Liver (tissue), 3 donors: Measurements from ENCODE around the gene KRTAP12-1.

Experiments
- CTCF ChIP-seq: fragments of 150-350 bp; IDR thresholded peaks from 2 replicates; pipeline ENCODE4 v1.5.1; 2017; ENCODE audit warnings: improper control_type of control experiment, low read depth, low read length; ENCODE audit not compliant: missing input control
- EGR1 ChIP-seq, 2 donors: IDR thresholded peaks; 2 replicates each; pipeline ENCODE4 v1.6.1; 2016 to 2018; ENCODE audit warnings: antibody characterized with exemption in 2 of 2, low read depth in 2 of 2
- RAD21 ChIP-seq, 2 donors: IDR thresholded peaks; 2 replicates each; pipeline ENCODE4 v1.6.1; 2016; ENCODE audit warnings: antibody characterized with exemption in 2 of 2, mild to moderate bottlenecking in 2 of 2
- REST ChIP-seq: IDR thresholded peaks from 2 replicates; pipeline ENCODE4 v1.6.1; 2016; ENCODE audit warnings: antibody characterized with exemption, mild to moderate bottlenecking
- RXRA ChIP-seq, 2 donors: IDR thresholded peaks; 2 replicates each; pipeline ENCODE4 v1.6.1; 2017 to 2018; ENCODE audit warnings: antibody characterized with exemption in 2 of 2, mild to moderate bottlenecking in 1 of 2
- SP1 ChIP-seq: IDR thresholded peaks from 2 replicates; pipeline ENCODE4 v1.6.1; 2018; ENCODE audit warnings: antibody characterized with exemption, mild to moderate bottlenecking
- TF ChIP-seq, protein P1 (sequence below): IDR thresholded peaks from 2 replicates; pipeline ENCODE4 v1.6.1; 2016; ENCODE audit warnings: antibody characterized with exemption
- donor health status: healthy.
- donor health status: healthy.

DNA sequence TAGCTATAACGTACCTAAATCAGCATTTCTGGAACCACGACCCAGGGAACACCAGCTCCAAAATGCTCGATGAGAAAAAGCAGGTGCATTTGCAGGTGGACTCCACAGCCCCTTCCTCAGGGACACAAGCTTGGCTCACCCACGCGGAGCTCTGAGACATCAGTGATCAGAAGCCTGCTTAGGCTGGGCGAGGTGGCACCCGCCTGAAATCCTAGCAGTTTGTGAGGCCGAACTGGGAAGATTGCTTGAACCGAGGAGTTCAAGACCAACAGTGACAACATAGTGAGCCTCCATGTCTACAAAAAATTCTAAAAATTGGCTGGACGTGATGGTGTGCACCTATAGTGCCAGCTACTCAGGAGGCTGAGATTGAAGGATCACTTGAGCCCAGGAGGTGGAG is 31.9 kb upstream of the KRTAP12-1 start:
- no peak for TF ChIP-seq RAD21 (IDR thresholded peaks at IDR 0.05)
- TF ChIP-seq EGR1 (IDR thresholded peaks at IDR 0.05; ENCODE audit: low read depth in 2 of 2) = no peak
- no peak for TF ChIP-seq RXRA (IDR thresholded peaks at IDR 0.05)
- TF ChIP-seq SP1 = no peak
- no peak for TF ChIP-seq CTCF
- TF ChIP-seq REST = no peak
- TF ChIP-seq, protein P1, sequence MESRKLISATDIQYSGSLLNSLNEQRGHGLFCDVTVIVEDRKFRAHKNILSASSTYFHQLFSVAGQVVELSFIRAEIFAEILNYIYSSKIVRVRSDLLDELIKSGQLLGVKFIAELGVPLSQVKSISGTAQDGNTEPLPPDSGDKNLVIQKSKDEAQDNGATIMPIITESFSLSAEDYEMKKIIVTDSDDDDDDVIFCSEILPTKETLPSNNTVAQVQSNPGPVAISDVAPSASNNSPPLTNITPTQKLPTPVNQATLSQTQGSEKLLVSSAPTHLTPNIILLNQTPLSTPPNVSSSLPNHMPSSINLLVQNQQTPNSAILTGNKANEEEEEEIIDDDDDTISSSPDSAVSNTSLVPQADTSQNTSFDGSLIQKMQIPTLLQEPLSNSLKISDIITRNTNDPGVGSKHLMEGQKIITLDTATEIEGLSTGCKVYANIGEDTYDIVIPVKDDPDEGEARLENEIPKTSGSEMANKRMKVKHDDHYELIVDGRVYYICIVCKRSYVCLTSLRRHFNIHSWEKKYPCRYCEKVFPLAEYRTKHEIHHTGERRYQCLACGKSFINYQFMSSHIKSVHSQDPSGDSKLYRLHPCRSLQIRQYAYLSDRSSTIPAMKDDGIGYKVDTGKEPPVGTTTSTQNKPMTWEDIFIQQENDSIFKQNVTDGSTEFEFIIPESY = no peak
